GM13976 (cell line): ENCODE data around the gene OR5AU1.

ENCODE experiments used
- DNase-seq: peaks from one replicate; pipeline ENCODE4 v3.0.0; 2012; ENCODE audit warnings: low spot score
- CTCF ChIP-seq: IDR thresholded peaks from 2 replicates; pipeline ENCODE4 v1.5.1; 2012; ENCODE audit warnings: borderline replicate concordance, mild to moderate bottlenecking; ENCODE audit not compliant: insufficient read depth; ENCODE audit errors: extremely low read depth, missing control alignments, control extremely low read depth
- in situ Hi-C: fragments of 300-500 bp; cut with MboI; formaldehyde crosslinking; loops from one replicate; pipeline ENCODE4 v1.12.0; 2022; ENCODE audit warnings: low sequenced_read_pairs, mixed read lengths, inconsistent platforms; ENCODE audit not compliant: unreplicated experiment

The OR5AU1 gene

GRCh38 chr14:21123429-21123828 lies 32.4 kb downstream of the OR5AU1 start:
- no peak for TF ChIP-seq CTCF
- in situ Hi-C loops = no loop called here
- DNase-seq = no peak

GRCh38 chr14:21121122-21121521 lies 34.7 kb downstream of the OR5AU1 start:
- in situ Hi-C loops = no loop called here
- no peak for TF ChIP-seq CTCF
- no peak for DNase-seq

GRCh38 chr14:21120686-21121085 lies 35.2 kb downstream of the OR5AU1 start:
- in situ Hi-C loops = no loop called here
- DNase-seq = no peak
- no peak for TF ChIP-seq CTCF

GRCh38 chr14:21118933-21119332 lies 36.9 kb downstream of the OR5AU1 start:
- in situ Hi-C loops = no loop called here
- no peak for TF ChIP-seq CTCF
- no peak for DNase-seq

- no peak for TF ChIP-seq CTCF
- in situ Hi-C loops = no loop called here
- no peak for DNase-seq
Observed at GRCh38 chr14:21113369-21113768, 42.5 kb downstream of the OR5AU1 start.

GRCh38 chr14:21112255-21112654 lies 43.6 kb downstream of the OR5AU1 start:
- no peak for TF ChIP-seq CTCF
- in situ Hi-C loops = no loop called here

GRCh38 chr14:21109377-21110138 lies 46.3 kb downstream of the OR5AU1 start:
- in situ Hi-C loops = no loop called here
- no peak for TF ChIP-seq CTCF
- DNase-seq = no peak

More at GRCh38 chr14:21112255-21112654, 43.6 kb downstream of the OR5AU1 start:
- DNase-seq = no peak
